PC-9 (cell line): Measurements from ENCODE around the gene FLT4. TPM values are rescaled to one million over a fixed set of nuclear protein-coding genes. Genes with fewer than 3 reads are reported as not detected.

ENCODE experiments used
- BruUV-seq: library from RNA; stranded (reverse); fragments of 400-500 nt; replicated peaks from 2 replicates; lab custom pipeline; 2021; lab: Mats Ljungman, UMichigan
- CTCF ChIA-PET: fragments of 300-600 bp; sonication (Branson Sonifier 250); formaldehyde crosslinking; loops from one replicate; lab custom pipeline; 2022; ENCODE audit warnings: antibody characterized with exemption; lab: Charles Lee
- POLR2A ChIA-PET: fragments of 300-600 bp; sonication (Branson Sonifier 250); formaldehyde crosslinking; loops from one replicate; lab custom pipeline; 2022; ENCODE audit warnings: antibody characterized with exemption; ENCODE audit not compliant: unreplicated experiment; lab: Charles Lee
- DNase-seq, 2 experiments: peaks; one replicate each; pipeline versions ENCODE4 v3.0.0 to v3.0.0-alpha.2; 2015 to 2022; ENCODE audit warnings: mixed read lengths in 1 of 2
- H2AFZ ChIP-seq: fragments of 200-600 bp; sonication (generic); 2 replicates; pipeline ENCODE4 v1.8.1; 2017; ENCODE audit warnings: antibody characterized with exemption
- H3F3A ChIP-seq: fragments of 200-600 bp; sonication (generic); 2 replicates; pipeline ENCODE4 v1.8.1; 2017; ENCODE audit warnings: antibody characterized with exemption, mild to moderate bottlenecking, low read depth; ENCODE audit not compliant: insufficient read depth
- H3K27ac ChIP-seq: fragments of 200-600 bp; sonication (generic); 2 replicates; pipeline ENCODE4 v1.6.1; 2016; ENCODE audit warnings: mixed run types
- H3K27me3 ChIP-seq: fragments of 200-600 bp; sonication (generic); 2 replicates; pipeline ENCODE4 v1.6.1; 2016; ENCODE audit warnings: low read depth, mixed run types; ENCODE audit not compliant: insufficient read depth
- H3K36me3 ChIP-seq: fragments of 200-600 bp; sonication (generic); 2 replicates; pipeline ENCODE4 v1.6.1; 2016; ENCODE audit warnings: low read depth, mixed run types
- H3K4me1 ChIP-seq: fragments of 200-600 bp; sonication (generic); replicated peaks from 2 replicates; pipeline ENCODE4 v1.6.1; 2016; ENCODE audit warnings: mixed run types; ENCODE audit not compliant: insufficient read depth
- H3K4me2 ChIP-seq: fragments of 200-600 bp; sonication (generic); 2 replicates; pipeline ENCODE4 v1.6.1; 2017; ENCODE audit warnings: mixed run types
- H3K4me3 ChIP-seq: fragments of 200-600 bp; sonication (generic); 2 replicates; pipeline ENCODE4 v1.6.1; 2016; ENCODE audit warnings: mixed run types
- H3K79me2 ChIP-seq: fragments of 200-600 bp; sonication (generic); 2 replicates; pipeline ENCODE4 v1.6.1; 2017; ENCODE audit warnings: low read depth, mixed run types
- H3K9me2 ChIP-seq: fragments of 200-600 bp; sonication (generic); 2 replicates; pipeline ENCODE4 v1.8.1; 2017; ENCODE audit warnings: mild to moderate bottlenecking; ENCODE audit not compliant: insufficient read depth
- H3K9me3 ChIP-seq: fragments of 200-600 bp; sonication (generic); 2 replicates; pipeline ENCODE4 v1.8.1; 2016; ENCODE audit warnings: low read depth; ENCODE audit not compliant: insufficient read depth
- H4K20me1 ChIP-seq: fragments of 200-600 bp; sonication (generic); 2 replicates; pipeline ENCODE4 v1.8.1; 2017; ENCODE audit not compliant: insufficient read depth
- EZH2 ChIP-seq: fragments of 200-600 bp; sonication (generic); IDR thresholded peaks from 2 replicates; pipeline ENCODE4 v1.8.0; 2017; ENCODE audit warnings: antibody characterized with exemption, low read depth
- intact Hi-C: fragments of 100-400 bp; cut with micrococcal nuclease; formaldehyde crosslinking; loops from one replicate; pipeline ENCODE4 v1.10.0; 2022; ENCODE audit not compliant: unreplicated experiment
- total RNA-seq: library from RNA; stranded (reverse); gene quantifications from 2 replicates; pipeline ENCODE4 v1.2.3, GENCODE V29; 2021
- TF ChIP-seq, protein P1 (sequence below): fragments of 200-600 bp; sonication (generic); conservative IDR thresholded peaks from 2 replicates; pipeline ENCODE4 v1.6.1; 2017; ENCODE audit warnings: mixed run types, antibody characterized with exemption, mild to moderate bottlenecking, moderate library complexity

Gene FLT4
- total RNA-seq, 1 experiment from 2014 or later = not detected

DNA sequence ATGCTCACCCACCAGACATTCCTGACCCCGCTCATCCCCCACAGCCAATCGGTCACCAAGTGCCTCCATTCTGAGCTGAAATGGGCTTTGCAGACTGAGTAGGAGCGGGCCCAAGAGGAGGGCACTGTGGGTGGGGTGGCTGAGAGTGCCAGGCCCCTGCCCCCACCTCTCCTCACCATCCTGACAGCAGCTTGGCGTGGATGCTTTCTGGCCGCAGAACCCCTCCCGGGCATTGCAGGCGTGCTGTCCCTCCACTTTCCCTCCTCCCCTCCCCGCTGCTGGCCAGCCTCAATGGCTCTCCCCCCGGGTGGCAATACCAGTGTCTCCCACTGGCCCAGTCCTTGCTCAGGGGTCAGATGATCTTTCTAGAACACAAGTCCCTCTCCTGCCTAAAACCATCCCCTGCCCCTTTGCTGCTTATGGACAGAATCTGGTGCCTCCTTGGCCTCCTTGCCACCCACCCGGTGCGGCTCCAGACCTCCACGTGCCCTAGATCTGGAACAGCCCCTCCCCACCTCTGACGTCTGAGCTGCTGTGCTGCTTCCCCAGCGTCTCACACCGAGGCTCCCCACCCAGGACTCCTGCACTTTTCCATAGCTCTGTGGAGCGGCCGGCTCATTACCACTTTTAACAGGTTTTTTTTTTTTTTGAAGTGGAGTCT, 6.1 kb downstream of the FLT4 start:
- no peaks in the 10 kb centered on the region for H3K9me2 ChIP-seq
- intact Hi-C loops = no loop called here
- H3K79me2 ChIP-seq = no peaks in the 10 kb centered on the region
- ChIA-PET CTCF (interaction anchor here (0.6 kb wide), 1 partner anchor 318 kb away, joined by 3 read pairs; no protein-coding TSS in a partner anchor), POLR2A (no interaction called here)
- H3K27ac ChIP-seq = no peak overlapping the region
- H3K4me1 ChIP-seq = no peaks in the 10 kb centered on the region
- no peak overlapping the region for H3K4me3 ChIP-seq
- no peaks in the 10 kb centered on the region for H3K9me3 ChIP-seq
- H3F3A ChIP-seq = no peaks in the 10 kb centered on the region
- peaks cover 83% of the 10 kb centered on the region for H3K27me3 ChIP-seq
- no peaks in the 10 kb centered on the region for H3K36me3 ChIP-seq
- no TSS peak for BruUV-seq
- no peaks in the 10 kb centered on the region for H4K20me1 ChIP-seq
- DNase-seq = no peak
- H3K4me2 ChIP-seq = no peak overlapping the region
- H2AFZ ChIP-seq = no peak overlapping the region
- TF ChIP-seq EZH2 = no peak
- TF ChIP-seq, protein P1, sequence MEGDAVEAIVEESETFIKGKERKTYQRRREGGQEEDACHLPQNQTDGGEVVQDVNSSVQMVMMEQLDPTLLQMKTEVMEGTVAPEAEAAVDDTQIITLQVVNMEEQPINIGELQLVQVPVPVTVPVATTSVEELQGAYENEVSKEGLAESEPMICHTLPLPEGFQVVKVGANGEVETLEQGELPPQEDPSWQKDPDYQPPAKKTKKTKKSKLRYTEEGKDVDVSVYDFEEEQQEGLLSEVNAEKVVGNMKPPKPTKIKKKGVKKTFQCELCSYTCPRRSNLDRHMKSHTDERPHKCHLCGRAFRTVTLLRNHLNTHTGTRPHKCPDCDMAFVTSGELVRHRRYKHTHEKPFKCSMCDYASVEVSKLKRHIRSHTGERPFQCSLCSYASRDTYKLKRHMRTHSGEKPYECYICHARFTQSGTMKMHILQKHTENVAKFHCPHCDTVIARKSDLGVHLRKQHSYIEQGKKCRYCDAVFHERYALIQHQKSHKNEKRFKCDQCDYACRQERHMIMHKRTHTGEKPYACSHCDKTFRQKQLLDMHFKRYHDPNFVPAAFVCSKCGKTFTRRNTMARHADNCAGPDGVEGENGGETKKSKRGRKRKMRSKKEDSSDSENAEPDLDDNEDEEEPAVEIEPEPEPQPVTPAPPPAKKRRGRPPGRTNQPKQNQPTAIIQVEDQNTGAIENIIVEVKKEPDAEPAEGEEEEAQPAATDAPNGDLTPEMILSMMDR = no peak

DNA sequence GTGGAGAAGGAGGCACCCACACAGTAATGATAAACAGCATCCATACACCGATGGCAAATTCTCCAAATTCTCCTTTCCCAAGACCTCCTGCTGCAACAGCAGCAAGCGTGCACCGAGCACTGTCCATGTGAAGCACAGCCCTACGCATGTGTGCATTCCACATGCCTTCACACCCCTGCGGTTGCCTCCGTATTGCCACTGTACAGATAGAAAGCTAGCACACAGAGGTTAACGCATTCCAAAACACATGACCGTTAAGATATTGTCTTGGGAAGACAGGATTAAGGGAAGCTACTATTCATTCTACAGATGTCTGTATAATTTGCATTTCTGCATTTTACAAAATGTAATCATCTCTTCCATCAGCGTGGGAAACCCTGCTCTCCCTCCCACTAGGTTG, 6.6 kb downstream of the FLT4 start:
- H3K4me2 ChIP-seq = no peak overlapping the region
- no peak overlapping the region for H3K4me3 ChIP-seq
- H3K79me2 ChIP-seq = no peaks in the 10 kb centered on the region
- POLR2A ChIA-PET = no interaction called here
- TF ChIP-seq EZH2 = no peak
- TF ChIP-seq, protein P1 = no peak
- CTCF ChIA-PET = interaction anchor here (0.6 kb wide), 1 partner anchor 317 kb away, joined by 3 read pairs; no protein-coding TSS in a partner anchor
- no peak for DNase-seq
- H3K9me3 ChIP-seq = no peaks in the 10 kb centered on the region
- H3K4me1 ChIP-seq = no peaks in the 10 kb centered on the region
- H3K27me3 ChIP-seq = peaks cover 84% of the 10 kb centered on the region
- H3F3A ChIP-seq = no peaks in the 10 kb centered on the region
- no peak overlapping the region for H3K27ac ChIP-seq
- no peaks in the 10 kb centered on the region for H3K36me3 ChIP-seq
- intact Hi-C loops = no loop called here
- no peaks in the 10 kb centered on the region for H3K9me2 ChIP-seq
- no peaks in the 10 kb centered on the region for H4K20me1 ChIP-seq
- BruUV-seq = no TSS peak
- no peak overlapping the region for H2AFZ ChIP-seq

DNA sequence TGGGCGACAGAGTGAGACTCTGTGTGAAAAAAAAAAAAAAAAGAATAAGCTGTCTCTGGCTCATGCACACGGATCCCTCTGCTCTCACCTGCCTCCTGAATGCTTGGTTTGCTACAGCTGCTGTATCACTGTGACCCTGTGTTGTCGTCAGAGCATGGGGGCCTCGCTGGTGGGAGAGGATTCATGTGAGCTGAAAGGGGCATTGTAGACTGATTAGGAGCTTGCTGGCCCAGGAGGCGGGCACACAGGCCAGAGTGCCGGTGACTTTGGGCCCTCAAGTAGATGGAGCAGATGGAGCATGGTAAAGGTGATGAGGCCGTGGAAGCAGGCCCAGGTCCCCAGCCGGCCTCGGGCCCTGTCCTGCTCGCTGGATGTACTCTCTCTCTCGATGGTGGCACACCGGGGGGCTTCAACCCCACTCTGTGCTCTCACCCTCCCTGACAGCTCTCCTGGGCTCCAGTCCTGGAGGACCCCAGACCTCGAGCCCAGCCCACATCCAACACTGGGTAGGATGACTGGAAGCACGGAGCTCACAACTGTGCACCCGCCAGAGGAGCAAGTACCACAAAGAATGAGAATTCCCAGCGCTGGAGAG, 7.1 kb downstream of the FLT4 start:
- no peaks in the 10 kb centered on the region for H3K36me3 ChIP-seq

More for the DNA sequence above, 7.1 kb downstream of the FLT4 start:
- CTCF ChIA-PET = no interaction called here
- Histone ChIP-seq H3K9me2 (no peaks in the 10 kb centered on the region), H3K4me2 (no peak overlapping the region), H3K27me3 (peaks cover 86% of the 10 kb centered on the region), H3K4me3 (no peak overlapping the region), H3K27ac (no peak overlapping the region), H3K79me2 (no peaks in the 10 kb centered on the region), H3K9me3 (no peaks in the 10 kb centered on the region), H2AFZ (no peak overlapping the region), H3F3A (no peaks in the 10 kb centered on the region), H4K20me1 (no peaks in the 10 kb centered on the region), H3K4me1 (no peaks in the 10 kb centered on the region)
- intact Hi-C loops = no loop called here
- no peak for DNase-seq
- no peak for TF ChIP-seq EZH2
- TF ChIP-seq, protein P1 = no peak
- POLR2A ChIA-PET = no interaction called here
- BruUV-seq = no TSS peak
